Prostate gland (tissue), 2 donors: ENCODE measurements around the gene TSKS. TPM values are rescaled to one million over a fixed set of nuclear protein-coding genes. Genes with fewer than 3 reads are reported as not detected.

Experiments used
- DNase-seq: peaks from one replicate; pipeline ENCODE4 v3.0.0-alpha.2; 2019; ENCODE audit warnings: low spot score
- H3K27ac ChIP-seq, 2 donors: fragments of 200-600 bp; sonication (generic); 2 replicates each; pipeline ENCODE4 v1.5.1; 2017 to 2019
- H3K27me3 ChIP-seq: fragments of 200-600 bp; sonication (generic); replicated peaks from 2 replicates; pipeline ENCODE4 v1.5.1; 2019; ENCODE audit not compliant: insufficient read depth
- H3K36me3 ChIP-seq, 2 donors: fragments of 200-600 bp; sonication (generic); 1 replicate in 1 of 2; 2 replicates in 1 of 2; pipeline versions ENCODE4 v1.5.1 to v1.8.1; 2017 to 2019
- H3K4me1 ChIP-seq: fragments of 200-600 bp; sonication (generic); replicated peaks from 2 replicates; pipeline ENCODE4 v1.5.1; 2019
- H3K4me3 ChIP-seq, 2 donors: fragments of 200-600 bp; sonication (generic); 2 replicates each; pipeline ENCODE4 v1.5.1; 2017 to 2019
- H3K9me3 ChIP-seq: fragments of 200-600 bp; sonication (generic); 2 replicates; pipeline ENCODE4 v1.5.1; 2017
- POLR2A ChIP-seq: fragments of 450-650 bp; IDR thresholded peaks from one replicate; pipeline ENCODE4 v1.6.1; 2016; ENCODE audit warnings: antibody characterized with exemption, mild to moderate bottlenecking
- POLR2AphosphoS5 ChIP-seq: sonication (generic); formaldehyde crosslinking; IDR thresholded peaks from one replicate; pipeline ENCODE4 v1.6.1; 2017; ENCODE audit warnings: antibody characterized with exemption
- WGBS: methylation state at CpG from one replicate; pipeline ENCODE4 v1.1.5; 2018; 5-methylcytosine and 5-hydroxymethylcytosine counted together
- intact Hi-C: fragments of 100-400 bp; cut with DNase I; formaldehyde crosslinking; loops from one replicate; pipeline ENCODE4 v1.14.2; 2022
- total RNA-seq, 2 donors: library from RNA; depleted of rRNA; stranded (reverse); fragments of >200 nt; gene quantifications; one replicate each; pipeline ENCODE4 v1.1.0, GENCODE V29; 2016
- TF ChIP-seq, protein P1 (sequence below), 4 experiments: fragments of 200-600 bp in 2 of 4; fragments of 450-650 bp in 2 of 4; sonication (generic) in 2 of 4; IDR thresholded peaks; 1 replicate in 3 of 4; 2 replicates in 1 of 4; pipeline ENCODE4 v1.5.1; 2016 to 2019; ENCODE audit warnings: antibody characterized with exemption in 4 of 4, mild to moderate bottlenecking in 2 of 4, moderate library complexity in 2 of 4

The TSKS gene
- total RNA-seq, 2 donors from 2014 or later, result 10.6 TPM; not detected in 1

DNA sequence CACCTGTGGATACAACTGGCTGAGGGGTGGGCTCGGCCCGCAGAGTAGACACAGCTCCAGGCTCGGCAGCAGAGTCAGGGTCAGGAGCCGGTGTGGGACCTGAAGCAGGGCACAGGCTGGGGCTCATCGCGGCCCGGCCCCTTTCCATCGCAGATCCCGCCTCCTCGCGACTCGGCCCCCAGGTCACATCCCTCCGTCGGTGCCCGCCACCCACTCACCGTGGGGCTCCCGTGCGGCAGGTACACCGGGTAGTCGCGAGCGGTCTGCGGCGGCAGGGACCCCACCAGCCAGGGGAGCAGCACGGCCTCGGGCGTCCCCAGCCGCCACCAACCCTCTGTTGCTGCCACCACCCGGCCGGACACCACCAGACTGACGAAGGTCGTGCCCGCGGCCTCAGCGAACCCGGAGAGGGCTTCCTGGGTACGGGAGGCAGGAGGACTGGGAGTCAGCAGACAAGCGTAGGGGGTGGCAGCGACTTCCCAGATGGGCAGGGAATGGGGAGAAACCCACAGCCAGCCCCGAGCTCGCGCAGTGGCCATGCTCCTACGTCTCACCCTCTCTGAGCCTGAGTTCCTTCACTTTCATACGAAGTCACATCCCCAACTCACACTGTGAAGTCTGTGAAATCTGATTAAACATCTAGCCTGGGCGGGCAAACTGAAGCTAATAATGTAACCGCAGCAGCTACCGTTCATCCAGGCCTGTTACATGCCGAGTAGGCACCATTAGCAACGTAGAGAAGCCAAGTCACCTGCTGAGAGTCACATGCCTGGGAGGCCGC is 46.2 kb upstream of the TSKS start:
- Histone ChIP-seq H3K4me3 (peak overlapping the region; percentile 43 to 48), H3K27ac (peak overlapping the region; percentile 80 to 81), H3K36me3 (no peaks in the 10 kb centered on the region), H3K9me3 (no peaks in the 10 kb centered on the region), H3K27me3 (no peaks in the 10 kb centered on the region), H3K4me1 (peaks cover 6% of the 10 kb centered on the region)
- DNase-seq, result peak; percentile 32
- WGBS, result 4% methylated on average over 32 of the region's 50 CpGs
- TF ChIP-seq, protein P1, sequence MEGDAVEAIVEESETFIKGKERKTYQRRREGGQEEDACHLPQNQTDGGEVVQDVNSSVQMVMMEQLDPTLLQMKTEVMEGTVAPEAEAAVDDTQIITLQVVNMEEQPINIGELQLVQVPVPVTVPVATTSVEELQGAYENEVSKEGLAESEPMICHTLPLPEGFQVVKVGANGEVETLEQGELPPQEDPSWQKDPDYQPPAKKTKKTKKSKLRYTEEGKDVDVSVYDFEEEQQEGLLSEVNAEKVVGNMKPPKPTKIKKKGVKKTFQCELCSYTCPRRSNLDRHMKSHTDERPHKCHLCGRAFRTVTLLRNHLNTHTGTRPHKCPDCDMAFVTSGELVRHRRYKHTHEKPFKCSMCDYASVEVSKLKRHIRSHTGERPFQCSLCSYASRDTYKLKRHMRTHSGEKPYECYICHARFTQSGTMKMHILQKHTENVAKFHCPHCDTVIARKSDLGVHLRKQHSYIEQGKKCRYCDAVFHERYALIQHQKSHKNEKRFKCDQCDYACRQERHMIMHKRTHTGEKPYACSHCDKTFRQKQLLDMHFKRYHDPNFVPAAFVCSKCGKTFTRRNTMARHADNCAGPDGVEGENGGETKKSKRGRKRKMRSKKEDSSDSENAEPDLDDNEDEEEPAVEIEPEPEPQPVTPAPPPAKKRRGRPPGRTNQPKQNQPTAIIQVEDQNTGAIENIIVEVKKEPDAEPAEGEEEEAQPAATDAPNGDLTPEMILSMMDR (IDR thresholded peaks at IDR 0.05), result peak in 2 of 4 experiments; percentile 10 to 19
- TF ChIP-seq POLR2A (no peak), POLR2AphosphoS5 (no peak)
- intact Hi-C loops, result loop anchor here (2.0 kb wide), 1 partner anchor 43 kb away; the partner anchor contains the start of gene AP2A1

DNA sequence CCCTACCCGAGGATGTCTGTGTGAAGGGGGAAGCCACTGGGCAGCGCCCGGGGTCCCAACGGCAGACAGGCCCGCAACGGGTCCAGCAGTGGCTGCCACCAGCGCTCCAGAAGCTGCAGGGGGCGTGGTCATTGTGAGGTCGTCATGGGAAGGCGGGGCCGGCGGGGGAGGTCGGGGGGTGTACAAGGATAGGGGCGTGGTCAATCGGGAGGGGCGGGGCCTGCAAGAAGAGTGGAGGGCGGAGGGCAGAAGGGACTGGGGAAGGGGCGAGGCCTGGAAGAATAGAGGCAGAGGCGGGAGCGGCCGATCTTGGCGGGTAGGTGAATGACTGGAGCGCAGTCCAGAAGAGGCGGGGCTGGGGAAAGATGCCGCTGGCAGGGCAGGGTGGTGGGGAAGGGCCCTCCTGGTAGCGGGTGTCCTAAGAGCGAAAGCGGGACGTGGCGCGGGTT is 45.6 kb upstream of the TSKS start:
- peak; percentile 95 for DNase-seq
- H3K4me3 ChIP-seq, result peak overlapping the region; percentile 43 to 48
- H3K27ac ChIP-seq, result peak overlapping the region; percentile 80 to 81
- H3K9me3 ChIP-seq, result no peaks in the 10 kb centered on the region
- intact Hi-C loops, result loop anchor here (2.0 kb wide), 1 partner anchor 42 kb away; the partner anchor contains the start of gene AP2A1
- TF ChIP-seq POLR2A (peak; percentile 76), POLR2AphosphoS5 (peak; percentile 76)
- TF ChIP-seq, protein P1 (IDR thresholded peaks at IDR 0.05), result peak in 1 of 4 experiments; percentile 4
- H3K36me3 ChIP-seq, result no peaks in the 10 kb centered on the region
- peaks cover 6% of the 10 kb centered on the region for H3K4me1 ChIP-seq
- no peaks in the 10 kb centered on the region for H3K27me3 ChIP-seq
- 2% methylated on average over 31 of the region's 31 CpGs for WGBS

DNA sequence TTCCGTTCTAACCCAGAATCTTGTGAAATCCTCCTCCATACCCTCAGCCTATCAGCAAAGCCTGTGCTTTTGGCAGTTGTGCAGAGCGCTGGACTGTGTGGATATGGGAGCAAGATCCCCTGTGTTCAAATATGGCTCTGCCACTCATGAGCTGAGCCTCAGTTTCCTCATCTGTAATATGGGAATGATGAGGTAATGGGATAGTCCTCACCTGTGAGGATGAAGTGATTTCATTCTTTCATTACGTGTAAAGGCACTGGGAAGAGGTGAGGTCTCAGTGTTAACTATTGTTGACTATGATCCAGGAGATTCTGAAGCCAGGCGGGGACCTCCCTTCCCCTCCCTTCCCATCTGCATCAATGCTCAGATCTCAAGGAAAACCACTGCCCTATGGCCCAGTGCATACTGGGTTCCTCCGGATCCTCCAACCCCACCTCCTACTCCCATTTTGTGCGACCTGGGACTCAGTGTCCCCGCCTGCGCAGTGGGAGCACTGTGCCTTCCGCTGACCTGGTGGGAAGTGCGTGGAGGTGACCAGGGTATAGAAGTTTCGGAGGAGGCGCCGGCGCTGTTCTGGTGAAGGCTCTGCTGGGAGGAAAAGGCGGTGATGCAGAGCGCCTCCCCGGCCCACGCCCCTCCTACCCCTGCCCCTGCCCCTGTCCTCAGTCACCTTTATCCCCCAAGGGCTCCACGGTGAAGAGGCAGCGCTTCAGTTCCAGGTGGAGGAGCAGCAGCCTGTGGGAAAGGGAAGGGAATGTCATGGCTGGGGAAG is 45.0 kb upstream of the TSKS start:
- peaks cover 6% of the 10 kb centered on the region for H3K4me1 ChIP-seq
- no peaks in the 10 kb centered on the region for H3K36me3 ChIP-seq
- WGBS, result 78% methylated on average over 20 of the region's 20 CpGs
- H3K27ac ChIP-seq, result peak overlapping the region; percentile 80 to 81
- intact Hi-C loops, result loop anchor here (2.0 kb wide), 1 partner anchor 41 kb away; the partner anchor contains the start of gene AP2A1
- TF ChIP-seq POLR2AphosphoS5, result no peak
- TF ChIP-seq, protein P1 (IDR thresholded peaks at IDR 0.05), result no peak
- TF ChIP-seq POLR2A, result no peak
- no peaks in the 10 kb centered on the region for H3K27me3 ChIP-seq
- H3K9me3 ChIP-seq, result no peaks in the 10 kb centered on the region
- DNase-seq, result no peak
- H3K4me3 ChIP-seq, result peak overlapping the region in 1 of 2 donors; percentile 48

DNA sequence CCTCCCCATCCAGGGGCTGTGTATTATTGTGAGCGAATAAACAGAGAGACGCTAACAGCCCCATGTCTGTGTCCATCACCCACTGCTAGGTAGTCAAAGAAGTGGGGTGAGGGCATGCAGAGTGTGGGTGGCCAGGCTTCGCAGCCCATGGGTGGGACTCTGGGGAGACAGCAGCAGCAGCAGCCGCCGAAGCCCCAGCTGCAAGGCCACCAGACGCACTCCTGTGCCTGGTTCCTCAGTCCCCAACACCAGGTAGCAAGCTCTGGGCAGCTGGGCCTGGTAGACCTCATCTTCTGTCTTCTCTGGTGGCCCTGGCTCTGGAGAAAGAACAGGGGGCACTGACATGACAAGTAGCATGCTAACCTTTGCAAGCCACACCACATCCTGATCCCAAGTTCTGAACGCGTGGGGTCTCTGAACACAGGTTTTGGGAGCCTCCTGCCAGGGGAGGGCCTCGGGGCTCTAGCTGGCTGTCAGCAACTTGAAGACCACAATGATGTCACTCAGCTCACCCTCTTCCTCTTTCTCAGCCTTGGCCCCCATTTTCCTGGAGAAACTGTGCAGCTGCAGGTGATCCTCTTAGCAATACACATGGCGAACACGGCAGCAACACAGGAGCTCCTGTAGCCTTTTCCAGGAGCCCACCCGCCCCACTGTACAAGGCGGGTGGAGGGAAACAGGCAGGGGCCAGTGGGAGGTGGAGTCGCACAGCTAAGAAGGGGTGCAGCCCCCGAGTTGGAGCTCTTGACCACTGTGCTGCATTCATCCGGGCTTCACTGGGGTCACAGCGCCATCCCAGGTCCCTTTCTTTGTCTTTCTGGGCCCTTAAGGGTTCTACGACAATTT is 44.2 kb upstream of the TSKS start:
- Histone ChIP-seq H3K9me3 (no peaks in the 10 kb centered on the region), H3K27me3 (no peaks in the 10 kb centered on the region), H3K4me1 (peaks cover 6% of the 10 kb centered on the region), H3K4me3 (no peak overlapping the region), H3K36me3 (no peaks in the 10 kb centered on the region), H3K27ac (no peak overlapping the region)
- TF ChIP-seq POLR2A, result no peak
- TF ChIP-seq, protein P1 (IDR thresholded peaks at IDR 0.05), result no peak
- TF ChIP-seq POLR2AphosphoS5, result no peak
- 81% methylated on average over 18 of the region's 18 CpGs for WGBS
- intact Hi-C loops, result no loop called here
- no peak for DNase-seq
